ENCODE results near the gene CLDND1.
"Not testable (repeated sequence)": the region's sequence is repeated elsewhere in the genome, so short reads cannot be mapped to it uniquely, and the experiment has no call there.

The CLDND1 gene

DNA sequence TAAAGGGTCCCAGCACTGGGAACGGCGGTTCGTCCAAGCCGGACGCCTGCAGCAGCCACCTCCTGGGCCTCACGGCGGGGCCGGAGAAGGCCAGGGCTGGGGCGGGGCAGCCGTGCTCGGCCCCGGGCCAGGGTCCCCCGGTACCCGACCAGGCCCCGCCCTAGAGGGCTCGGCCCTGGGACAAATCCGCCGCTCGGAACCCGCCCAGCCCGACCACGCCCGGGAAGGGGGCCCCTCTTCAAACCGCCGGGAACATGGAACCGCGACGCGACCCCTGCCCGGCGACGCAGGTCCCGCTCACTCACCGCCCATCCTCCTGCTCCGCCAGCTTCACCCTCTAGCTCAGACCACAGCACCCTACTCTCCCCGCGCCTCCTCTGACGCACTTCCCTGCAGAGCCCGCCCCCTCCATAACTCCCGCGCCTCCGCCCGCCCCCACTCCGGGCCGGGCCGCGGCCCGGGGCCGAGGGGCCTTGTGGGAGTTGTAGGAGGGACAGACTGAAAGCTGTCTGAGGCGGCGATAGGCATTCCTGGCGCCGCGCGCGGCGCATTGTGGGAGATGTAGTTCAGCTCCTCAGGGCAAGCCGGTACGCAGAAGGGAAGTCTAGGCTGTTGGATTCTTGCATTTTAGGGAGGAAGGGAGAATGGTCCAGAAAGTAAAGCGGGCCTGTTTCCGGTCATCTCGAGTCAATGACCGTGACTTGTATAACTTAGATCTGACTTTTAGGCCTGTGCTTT is at the start of gene CLDND1:
Gene CLDND1 (minus strand): TSS at position 359 of the 738 bp plus-strand sequence. CDS start 1,478 bp downstream, outside the sequence.
- DNase-seq: peak; percentile 92

- DNase-seq: no peak
Measured at GRCh38 chr3:98568402-98568801, 45.7 kb upstream of the CLDND1 start.

DNA sequence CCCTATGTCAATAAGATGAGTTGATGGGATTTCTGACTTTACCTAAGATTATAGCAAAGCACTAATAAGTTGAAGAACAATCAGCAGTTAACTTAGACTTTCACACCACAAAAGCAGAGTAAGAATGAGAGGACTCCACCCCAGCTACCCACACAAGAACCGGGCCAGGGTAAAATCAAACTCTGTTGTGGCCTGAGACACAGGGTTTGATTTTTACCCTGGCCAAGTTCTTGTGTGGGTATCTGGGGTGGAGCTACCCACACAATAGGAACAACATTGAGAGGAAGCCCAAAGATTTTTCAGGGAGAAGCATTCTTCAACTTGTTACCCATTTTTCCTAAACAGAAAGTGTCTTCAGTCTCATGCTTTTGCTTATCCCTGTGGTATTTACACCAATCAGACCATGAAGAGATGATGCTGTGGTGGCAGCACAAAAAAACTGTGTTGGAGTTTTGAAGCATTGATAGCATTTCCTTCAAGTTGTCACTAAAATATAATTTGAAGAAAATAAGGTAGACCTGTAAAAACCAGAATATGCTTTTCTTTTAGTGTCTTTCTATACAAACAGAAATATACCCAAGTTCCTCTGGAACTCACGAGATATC is 45.1 kb upstream of the CLDND1 start:
- no peak for DNase-seq

DNA sequence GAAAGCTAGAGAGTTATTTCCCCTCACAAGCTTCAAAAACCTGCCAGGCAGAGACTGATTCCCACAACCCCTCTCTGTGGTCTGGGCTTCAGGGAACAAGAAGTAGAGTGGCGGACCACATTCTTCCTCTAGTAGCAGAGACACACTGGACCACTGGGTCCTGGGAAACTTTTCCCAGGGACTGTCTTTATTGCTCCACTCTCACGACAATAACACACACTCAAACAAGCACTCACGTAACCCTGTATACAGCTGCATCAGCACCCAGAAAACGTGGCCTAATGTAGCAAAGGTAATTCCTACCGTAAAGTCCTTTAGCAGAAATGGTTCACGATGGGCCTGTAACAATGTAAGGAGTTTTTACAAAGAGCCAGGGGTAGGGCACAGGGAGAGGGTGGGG is 43.1 kb upstream of the CLDND1 start:
- DNase-seq: no peak

DNA sequence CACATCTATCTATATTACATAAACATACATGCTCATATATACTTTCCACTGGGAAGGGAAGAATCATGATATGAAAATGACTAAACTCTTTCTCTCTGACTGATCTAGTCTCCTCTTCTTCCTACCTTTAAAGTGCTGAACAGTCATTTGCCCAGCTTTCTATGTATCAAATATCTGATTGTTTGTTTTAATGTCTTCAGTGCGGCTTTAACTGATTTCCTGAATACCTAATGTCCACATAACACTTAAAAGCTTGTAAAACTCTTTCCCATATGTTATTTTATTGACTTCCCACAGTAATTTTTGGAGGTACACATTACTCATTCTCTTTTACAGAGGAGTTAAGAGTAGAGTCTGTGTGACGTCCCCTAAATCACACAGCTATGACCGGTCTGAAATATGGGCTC is 42.5 kb upstream of the CLDND1 start:
- DNase-seq: no peak

DNA sequence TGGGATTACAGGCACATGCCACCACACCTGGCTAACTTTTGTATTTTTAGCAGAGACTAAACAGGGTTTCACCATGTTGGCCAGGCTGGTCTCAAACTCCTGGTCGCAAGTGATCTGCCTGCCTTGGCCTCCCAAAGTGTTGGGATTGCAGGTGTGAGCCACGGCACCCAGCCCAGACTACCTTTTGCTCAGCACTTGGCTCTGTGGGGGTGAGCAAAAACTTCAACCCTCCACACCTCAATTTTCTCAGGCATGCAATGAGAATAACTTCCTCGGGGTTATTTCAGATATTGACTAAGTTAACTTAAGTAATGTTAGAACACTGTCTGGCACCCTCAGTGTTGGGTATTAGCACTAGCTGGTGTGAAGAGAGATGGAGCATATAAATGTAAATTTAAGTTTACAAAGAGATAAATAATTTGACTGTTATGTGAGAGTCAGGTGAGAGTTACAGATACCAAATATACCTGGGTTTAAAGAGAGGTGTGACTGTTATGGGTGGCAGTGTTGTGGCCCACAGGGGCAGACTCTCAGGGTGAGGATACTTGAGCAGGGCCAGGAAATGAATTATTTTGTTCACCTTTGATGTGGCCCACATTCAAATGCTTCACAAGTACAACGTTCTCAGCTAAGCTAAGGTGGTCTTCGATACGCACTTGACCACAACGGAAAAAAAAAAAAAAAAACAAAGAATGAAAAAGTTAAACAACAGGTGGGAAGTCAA is 41.7 kb upstream of the CLDND1 start:
- no peak for DNase-seq

- DNase-seq: no peak
Measured at GRCh38 chr3:98563661-98564281, 41.1 kb upstream of the CLDND1 start.

DNA sequence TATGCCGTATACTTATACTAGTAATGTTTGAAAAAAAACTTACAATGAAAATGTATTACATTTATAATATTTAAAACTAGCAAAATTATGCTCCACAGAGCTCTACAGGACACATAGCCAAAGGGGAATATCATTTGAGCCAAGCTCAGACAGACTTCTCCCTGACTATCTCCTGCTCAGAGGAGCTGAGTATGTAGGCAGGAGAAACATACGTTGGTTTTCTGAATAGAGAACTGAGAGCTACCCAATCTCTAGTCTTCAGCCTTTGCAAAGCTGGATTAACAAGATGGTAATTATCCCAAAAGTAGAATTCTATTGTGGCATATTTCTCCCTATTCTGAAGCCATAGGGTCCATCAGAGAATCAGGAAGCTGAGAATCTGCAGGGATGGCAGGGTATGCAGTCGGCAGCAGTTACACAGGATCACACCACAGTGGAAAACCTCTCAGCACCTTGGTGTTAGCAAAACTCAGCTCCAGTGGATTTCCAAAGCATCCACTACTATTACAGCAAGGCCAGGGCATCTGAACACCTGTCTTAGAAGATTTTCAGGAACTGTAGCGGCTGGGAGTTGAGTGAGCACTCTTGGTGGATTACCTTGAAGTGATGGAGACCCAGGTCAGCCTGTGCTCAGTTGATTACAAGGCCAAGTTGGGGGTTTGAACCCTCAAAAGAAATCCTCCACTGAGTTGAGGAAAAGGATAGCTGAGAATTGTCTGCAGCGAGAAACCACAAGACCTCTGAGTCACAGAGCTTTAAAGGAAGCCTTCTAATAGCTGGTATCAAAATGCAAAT is 39.2 kb upstream of the CLDND1 start:
- no peak for DNase-seq

- no peak for DNase-seq
Measured at GRCh38 chr3:98560911-98561310, 38.2 kb upstream of the CLDND1 start.

DNA sequence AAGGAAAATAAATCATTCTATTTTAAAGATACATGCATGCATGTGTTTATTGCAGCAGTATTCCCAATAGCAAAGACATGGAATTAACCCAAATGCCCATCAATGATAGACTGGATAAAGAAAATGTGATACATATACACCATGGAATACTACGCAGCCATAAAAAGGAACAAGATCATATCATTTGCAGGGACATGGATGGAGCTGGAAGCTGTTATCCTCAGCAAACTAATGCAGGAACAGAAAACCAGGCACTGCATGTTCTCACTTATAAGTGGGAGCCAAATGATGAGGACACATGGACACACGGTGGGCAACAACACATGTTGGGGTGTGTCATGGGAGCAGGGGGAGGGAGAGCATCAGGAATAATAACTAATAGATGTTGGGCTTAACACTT is 37.1 kb upstream of the CLDND1 start:
- not testable (repeated sequence) for DNase-seq

DNA sequence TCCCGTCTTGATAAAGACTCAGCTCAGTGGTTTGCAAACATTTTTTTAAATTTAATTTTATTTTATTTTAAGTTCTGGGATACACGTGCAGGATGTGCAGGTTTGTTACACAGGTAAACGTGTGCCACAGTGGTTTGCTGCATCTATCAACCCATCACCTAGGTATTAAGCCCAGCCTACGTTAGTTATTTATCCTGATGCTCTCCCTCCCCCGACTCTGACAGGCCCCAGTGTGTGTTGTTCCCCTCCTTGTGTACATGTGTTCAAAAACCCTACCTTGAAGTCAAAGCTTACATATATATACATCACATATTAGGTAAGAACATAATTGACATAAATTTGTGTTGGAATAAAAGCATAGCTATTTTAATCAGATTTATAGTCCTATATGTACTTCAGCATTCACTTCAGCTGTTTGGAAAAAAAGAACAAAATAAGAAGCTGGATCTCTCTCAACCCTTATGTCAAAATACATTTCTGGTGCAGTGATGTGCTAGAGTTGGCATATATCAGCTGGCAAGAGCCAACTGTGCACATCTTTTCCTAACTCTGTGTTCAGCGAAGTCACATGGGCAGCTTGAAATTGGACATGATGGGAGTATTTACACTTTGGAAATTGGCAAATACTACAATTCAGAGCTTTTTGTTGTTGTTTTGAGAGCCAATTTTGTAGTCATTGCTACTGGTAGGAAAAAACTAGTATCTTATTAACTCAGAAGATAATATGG is 35.6 kb upstream of the CLDND1 start:
- no peak for DNase-seq

DNA sequence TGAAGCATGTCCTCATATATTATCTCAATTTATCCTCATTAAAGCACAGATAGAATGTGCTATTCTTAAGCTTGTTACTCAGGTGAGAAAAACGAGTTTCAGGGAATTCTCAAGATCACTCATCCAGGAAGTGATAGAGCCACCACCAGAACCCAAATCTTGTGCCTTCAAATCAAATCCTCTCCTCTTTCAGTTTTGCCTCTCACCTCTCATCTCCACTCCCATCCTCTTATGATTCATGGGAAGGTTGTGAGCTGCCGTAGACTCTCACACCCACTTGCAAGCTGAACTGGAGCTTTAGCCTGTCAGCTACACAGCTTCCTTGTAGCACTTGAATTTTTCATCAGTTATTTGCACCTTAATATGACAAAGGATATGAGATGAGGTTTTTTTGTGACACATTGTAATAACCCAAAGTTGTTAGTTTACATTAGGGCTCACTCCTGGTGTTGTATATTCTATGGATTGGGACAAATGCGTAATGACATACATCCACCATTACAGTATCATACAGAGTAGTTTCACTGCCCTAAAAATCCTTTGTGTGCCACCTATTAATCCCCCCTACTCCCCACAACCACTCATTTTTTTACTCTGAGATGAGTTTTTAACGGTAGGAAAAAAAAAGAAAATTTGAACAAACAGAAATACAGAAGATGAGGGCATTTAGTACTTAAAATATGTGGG is 34.8 kb upstream of the CLDND1 start:
- no peak for DNase-seq

DNA sequence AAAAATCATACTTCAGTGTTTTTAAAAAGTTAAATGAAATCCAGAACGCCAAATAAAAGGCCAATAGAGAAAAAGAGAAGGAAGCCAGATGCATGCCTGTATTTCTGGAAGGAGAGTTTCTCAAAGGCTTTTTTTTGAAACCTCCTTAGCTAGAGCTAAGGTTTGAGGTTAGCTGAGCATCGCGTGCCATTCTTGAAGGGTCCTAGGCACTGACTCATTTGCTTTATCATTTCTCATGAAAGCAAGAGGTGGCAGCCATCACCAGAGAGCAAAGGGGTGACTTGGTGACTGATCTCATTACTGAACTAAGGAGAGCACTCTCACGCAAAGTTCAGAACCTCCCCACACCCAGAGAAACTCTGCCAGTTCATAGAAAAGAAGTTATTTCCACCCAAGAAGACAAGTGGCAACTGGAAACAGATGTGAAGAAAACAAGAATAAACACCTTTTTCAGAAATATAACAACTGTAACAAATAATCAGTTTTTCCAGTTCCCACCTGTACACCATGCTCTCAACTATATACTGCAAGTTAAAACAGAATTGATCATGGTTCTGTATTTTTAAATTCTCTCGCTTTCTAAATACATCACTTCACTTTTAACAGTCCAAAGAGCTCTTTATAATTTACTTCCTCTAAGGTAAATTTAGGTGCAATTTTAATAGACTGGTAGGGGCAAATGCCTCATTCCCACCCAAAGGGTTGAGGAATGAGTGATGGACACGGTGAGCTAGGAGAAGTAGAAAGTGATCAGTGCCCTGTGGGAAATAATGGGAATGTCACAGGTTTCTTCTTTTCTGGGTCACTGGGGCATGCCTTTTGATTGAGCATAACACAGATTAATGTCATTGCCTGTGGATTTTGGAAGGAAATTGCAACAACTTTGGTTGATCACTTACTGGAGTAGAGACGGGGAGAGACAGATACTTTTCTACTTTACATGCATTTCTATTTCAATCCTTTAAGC is 33.7 kb upstream of the CLDND1 start:
- DNase-seq: peak; percentile 44

DNA sequence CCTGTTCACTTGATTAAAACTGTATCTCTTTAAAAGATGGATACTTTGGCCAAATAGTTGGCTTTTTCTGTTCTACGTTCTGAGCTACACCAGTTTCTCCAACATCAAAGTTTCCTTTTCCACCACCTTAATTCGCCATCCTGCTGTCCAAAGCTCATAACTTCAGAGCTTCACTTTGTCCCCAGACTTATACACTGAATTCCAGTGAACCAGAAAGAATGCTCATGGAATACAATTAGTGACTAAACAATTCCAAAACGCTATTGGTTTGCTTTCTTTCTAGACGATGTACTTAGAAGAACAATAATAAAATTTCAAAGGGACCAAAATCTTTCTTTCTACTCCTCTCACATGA is 32.3 kb upstream of the CLDND1 start:
- no peak for DNase-seq

DNA sequence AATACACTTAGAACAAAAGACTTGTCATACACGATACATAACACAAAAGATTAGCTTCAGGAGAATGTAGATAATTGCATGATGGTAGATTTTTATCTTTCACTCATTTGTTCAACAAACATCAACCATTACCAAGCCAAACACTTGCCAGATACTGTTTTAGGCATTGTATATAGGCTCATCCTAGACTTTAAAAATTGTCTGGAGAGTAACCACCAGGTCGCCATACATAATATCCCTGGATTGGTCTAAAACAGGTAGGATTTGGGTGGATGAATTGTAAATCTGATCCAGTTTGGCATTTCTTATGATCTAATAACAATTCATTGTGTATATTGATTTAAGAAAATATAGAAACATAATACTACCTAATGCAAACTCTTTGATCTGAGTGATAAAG is 31.9 kb upstream of the CLDND1 start:
- no peak for DNase-seq

GRCh38 chr3:98553753-98554152 is 31.1 kb upstream of the CLDND1 start:
- DNase-seq: no peak

DNA sequence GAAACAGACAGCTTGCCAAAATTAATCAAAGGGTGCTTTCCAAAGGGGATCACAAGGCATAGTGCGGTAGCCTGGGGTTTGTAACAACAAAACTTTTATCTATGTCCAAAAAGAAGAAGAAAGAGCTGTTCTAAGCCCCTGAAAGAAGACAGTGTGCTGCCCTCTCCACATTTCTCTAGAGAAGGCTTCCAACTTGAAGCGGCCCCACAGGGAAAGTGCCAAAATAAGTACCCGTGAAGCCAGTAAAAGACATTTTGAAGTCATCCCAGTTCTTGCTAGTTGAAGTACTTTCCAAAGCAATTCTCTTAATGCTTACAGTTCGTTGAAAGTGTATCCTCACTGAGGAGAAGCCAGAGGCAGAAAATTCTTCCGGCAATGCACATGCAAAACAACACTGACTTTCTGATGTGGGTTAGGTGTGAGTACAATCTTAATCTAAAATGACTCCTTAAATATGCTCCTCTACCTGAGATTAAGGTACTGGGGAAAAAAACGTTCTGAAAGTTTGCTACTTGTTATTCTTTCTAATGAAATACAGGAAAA is 30.4 kb upstream of the CLDND1 start:
- DNase-seq: no peak

DNA sequence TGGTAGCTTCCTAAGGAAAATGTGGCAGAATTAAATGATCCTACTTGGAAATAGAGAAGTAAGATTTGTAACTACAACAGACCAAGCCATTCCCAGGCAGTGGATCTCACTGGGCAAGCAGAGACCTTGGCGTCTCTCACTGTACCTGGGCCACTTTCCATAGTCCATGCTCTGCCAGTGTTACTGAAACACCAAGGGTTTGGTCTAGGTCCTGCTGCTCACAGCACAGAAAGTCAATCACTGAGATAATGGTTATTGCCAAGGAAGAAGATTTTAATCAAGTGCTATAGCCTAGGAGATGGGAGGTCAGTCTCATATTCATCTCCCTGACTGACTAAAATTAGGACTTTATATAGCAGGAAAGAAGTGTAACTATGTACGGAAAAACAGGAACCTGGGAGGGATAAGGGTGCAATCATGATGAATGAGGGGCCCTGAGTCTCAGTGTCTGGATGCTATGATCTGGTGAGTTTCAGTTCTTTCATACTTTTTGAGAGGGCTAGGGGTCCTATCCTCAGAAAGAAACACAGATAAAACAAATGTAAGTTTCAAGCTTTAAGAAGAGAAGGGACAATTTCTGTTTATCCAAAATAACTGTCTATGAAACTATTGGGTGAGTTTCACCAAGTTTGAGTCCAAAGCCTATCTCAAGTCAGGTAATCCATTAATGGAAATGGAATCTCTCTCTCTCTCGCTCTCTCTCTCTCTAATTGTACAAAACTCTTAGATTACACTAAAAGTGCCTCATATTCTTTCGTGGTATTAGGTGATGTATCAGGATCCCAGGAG is 29.7 kb upstream of the CLDND1 start:
- no peak for DNase-seq

- DNase-seq: no peak
Measured at GRCh38 chr3:98551754-98552153, 29.1 kb upstream of the CLDND1 start.

Data from activated CD4-positive, alpha-beta T cell treated with anti-CD3 and anti-CD28 coated beads for 1 hour (primary cell).